Esophagus muscularis mucosa (tissue), 4 donors: Measurements from ENCODE around the gene DNLZ.
"Not testable (repeated sequence)": the region's sequence is repeated elsewhere in the genome, so short reads cannot be mapped to it uniquely, and the experiment has no call there.

ENCODE experiments used
- CTCF ChIP-seq, 3 experiments: fragments of 200-600 bp in 2 of 3; fragments of 450-650 bp in 1 of 3; sonication (generic) in 2 of 3; IDR thresholded peaks; one replicate each; pipeline ENCODE4 v1.5.1; 2017 to 2019; ENCODE audit warnings: antibody characterized with exemption in 3 of 3, mild to moderate bottlenecking in 2 of 3, moderate library complexity in 1 of 3
- EP300 ChIP-seq: sonication (generic); formaldehyde crosslinking; IDR thresholded peaks from one replicate; pipeline ENCODE4 v1.6.1; 2017; ENCODE audit warnings: antibody characterized with exemption
- POLR2A ChIP-seq: fragments of 450-650 bp; IDR thresholded peaks from one replicate; pipeline ENCODE4 v1.6.1; 2017; ENCODE audit warnings: antibody characterized with exemption, moderate library complexity, mild to moderate bottlenecking, low read depth
- POLR2AphosphoS5 ChIP-seq, 2 donors: sonication (generic); formaldehyde crosslinking; IDR thresholded peaks; one replicate each; pipeline ENCODE4 v1.6.1; 2017; ENCODE audit warnings: antibody characterized with exemption in 2 of 2

DNA sequence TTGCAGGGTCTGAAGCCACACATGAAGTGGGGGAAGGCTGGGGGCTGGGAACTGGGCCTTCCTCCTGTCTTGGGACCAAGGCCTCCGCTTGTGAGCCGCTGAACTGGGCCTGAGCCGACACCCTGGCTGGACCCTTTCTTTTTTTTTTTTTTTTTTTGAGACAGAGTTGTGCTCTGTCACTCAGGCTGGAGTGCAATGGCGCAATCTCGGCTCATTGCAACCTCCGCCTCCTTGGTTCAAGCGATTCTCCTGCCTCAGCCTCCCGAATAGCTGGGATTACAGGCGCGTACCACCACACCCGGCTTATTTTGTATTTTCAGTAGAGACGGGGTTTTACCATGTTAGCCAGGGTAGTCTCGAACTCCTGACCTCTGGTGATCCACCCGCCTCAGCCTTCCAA lies 44.3 kb downstream of the DNLZ start:
- not testable (repeated sequence) for TF ChIP-seq CTCF (IDR thresholded peaks at IDR 0.05); POLR2A; POLR2AphosphoS5 (IDR thresholded peaks at IDR 0.05); EP300
